NT2/D1 (cell line): ENCODE measurements around the gene ARL10.

Experiments used
- DNase-seq: peaks from one replicate; pipeline ENCODE4 v3.0.0-alpha.2; 2011; ENCODE audit warnings: low read depth, low spot score
- H3K27me3 ChIP-seq: 2 replicates; pipeline ENCODE4 v1.6.0; 2011; ENCODE audit warnings: mild to moderate bottlenecking; ENCODE audit not compliant: insufficient read length, insufficient read depth
- H3K36me3 ChIP-seq: 2 replicates; pipeline ENCODE4 v1.6.1; 2011; ENCODE audit warnings: mild to moderate bottlenecking, low read length, mixed read lengths; ENCODE audit not compliant: insufficient read depth, insufficient read length
- H3K4me1 ChIP-seq: 2 replicates; pipeline ENCODE4 v1.5.1; 2011; ENCODE audit not compliant: insufficient read depth, insufficient read length
- H3K4me3 ChIP-seq: 2 replicates; pipeline ENCODE4 v1.5.1; 2011; ENCODE audit warnings: low read depth; ENCODE audit not compliant: insufficient read length
- H3K9ac ChIP-seq: 2 replicates; pipeline ENCODE4 v1.6.0; 2011; ENCODE audit warnings: low read depth; ENCODE audit not compliant: insufficient read length
- H3K9me3 ChIP-seq: 2 replicates; pipeline ENCODE4 v1.5.1; 2011; ENCODE audit warnings: mild to moderate bottlenecking, low read length; ENCODE audit not compliant: insufficient read depth
- SUZ12 ChIP-seq: IDR thresholded peaks from 2 replicates; pipeline ENCODE4 v1.6.1; 2011; ENCODE audit not compliant: insufficient read length, insufficient read depth; ENCODE audit errors: extremely low read depth
- YY1 ChIP-seq: IDR thresholded peaks from 2 replicates; pipeline ENCODE4 v1.6.1; 2011; ENCODE audit not compliant: insufficient read length, insufficient read depth
- ZNF274 ChIP-seq: IDR thresholded peaks from 2 replicates; pipeline ENCODE4 v1.6.1; 2011; ENCODE audit warnings: mild to moderate bottlenecking, low read depth, low read length

The ARL10 gene

GRCh38 chr5:176355400-176356178, 9.7 kb upstream of the ARL10 start:
- Histone ChIP-seq H3K27me3 (no peaks in the 10 kb centered on the region), H3K4me1 (peaks cover 3% of the 10 kb centered on the region), H3K36me3 (peaks cover 81% of the 10 kb centered on the region), H3K9ac (no peak overlapping the region), H3K4me3 (no peak overlapping the region), H3K9me3 (no peaks in the 10 kb centered on the region)
- DNase-seq = no peak
- TF ChIP-seq ZNF274 (no peak), SUZ12 (no peak), YY1 (no peak)

- Histone ChIP-seq H3K36me3 (peaks cover 77% of the 10 kb centered on the region), H3K4me3 (no peak overlapping the region), H3K4me1 (peaks cover 3% of the 10 kb centered on the region), H3K9ac (no peak overlapping the region), H3K9me3 (no peaks in the 10 kb centered on the region), H3K27me3 (no peaks in the 10 kb centered on the region)
- DNase-seq = no peak
- TF ChIP-seq YY1 (no peak), ZNF274 (no peak), SUZ12 (no peak)
These were observed 9.1 kb upstream of the ARL10 start for GRCh38 chr5:176356179-176356566.

GRCh38 chr5:176359658-176360057, 5.6 kb upstream of the ARL10 start:
- H3K4me3 ChIP-seq = no peak overlapping the region
- H3K9ac ChIP-seq = no peak overlapping the region
- TF ChIP-seq ZNF274 (no peak), YY1 (no peak), SUZ12 (no peak)
- H3K27me3 ChIP-seq = peaks cover 28% of the 10 kb centered on the region
- no peaks in the 10 kb centered on the region for H3K9me3 ChIP-seq
- peaks cover 3% of the 10 kb centered on the region for H3K4me1 ChIP-seq
- no peak for DNase-seq
- peaks cover 44% of the 10 kb centered on the region for H3K36me3 ChIP-seq

- H3K27me3 ChIP-seq = peaks cover 41% of the 10 kb centered on the region
- no peak for DNase-seq
- H3K4me1 ChIP-seq = peaks cover 6% of the 10 kb centered on the region
- H3K36me3 ChIP-seq = peaks cover 30% of the 10 kb centered on the region
- H3K4me3 ChIP-seq = peak overlapping the region; percentile 90
- H3K9ac ChIP-seq = peak overlapping the region; percentile 93
- H3K9me3 ChIP-seq = no peaks in the 10 kb centered on the region
- TF ChIP-seq YY1 = no peak
- no peak for TF ChIP-seq SUZ12
- TF ChIP-seq ZNF274 = no peak
These were observed 4.3 kb upstream of the ARL10 start for GRCh38 chr5:176360894-176361436.

- H3K4me1 ChIP-seq = peaks cover 6% of the 10 kb centered on the region
- H3K9me3 ChIP-seq = no peaks in the 10 kb centered on the region
- DNase-seq = peak; percentile 66
- H3K9ac ChIP-seq = peak within 1 kb of the TSS; percentile 93
- peak within 1 kb of the TSS; percentile 90 for H3K4me3 ChIP-seq
- TF ChIP-seq SUZ12 = no peak
- no peak for TF ChIP-seq YY1
- H3K36me3 ChIP-seq = peaks cover 27% of the 10 kb centered on the region
- H3K27me3 ChIP-seq = peaks cover 48% of the 10 kb centered on the region
These were observed 3.7 kb upstream of the ARL10 start, which contains the start of gene KIAA1191 for GRCh38 chr5:176361437-176362232. TSS of gene KIAA1191 (minus strand) at chr5:176361764. CDS start at chr5:176359508, 2,256 bp downstream.

GRCh38 chr5:176362233-176362490, 3.1 kb upstream of the ARL10 start:
- Histone ChIP-seq H3K9ac (peak overlapping the region; percentile 36), H3K4me1 (peaks cover 6% of the 10 kb centered on the region), H3K9me3 (no peaks in the 10 kb centered on the region), H3K27me3 (peaks cover 50% of the 10 kb centered on the region), H3K36me3 (peaks cover 26% of the 10 kb centered on the region), H3K4me3 (peak overlapping the region; percentile 90)
- DNase-seq = no peak
- TF ChIP-seq YY1 (no peak), ZNF274 (no peak), SUZ12 (no peak)

GRCh38 chr5:176364765-176365350, 429 bp upstream of the ARL10 start:
- Histone ChIP-seq H3K27me3 (peaks cover 50% of the 10 kb centered on the region), H3K4me1 (peaks cover 2% of the 10 kb centered on the region), H3K4me3 (peak overlapping the region; percentile 72), H3K9me3 (no peaks in the 10 kb centered on the region), H3K36me3 (peaks cover 22% of the 10 kb centered on the region), H3K9ac (peak overlapping the region; percentile 56)
- DNase-seq = no peak
- TF ChIP-seq YY1 (no peak), ZNF274 (no peak), SUZ12 (no peak)
